ENCODE results near the gene GMFB. TPM values are rescaled to one million over a fixed set of nuclear protein-coding genes. Genes with fewer than 3 reads are reported as not detected.
"Not testable (repeated sequence)": the region's sequence is repeated elsewhere in the genome, so short reads cannot be mapped to it uniquely, and the experiment has no call there.

The GMFB gene
- total RNA-seq, 6 experiments from 2014 or later = 13.8 to 36.3 (median 22.5) TPM

DNA sequence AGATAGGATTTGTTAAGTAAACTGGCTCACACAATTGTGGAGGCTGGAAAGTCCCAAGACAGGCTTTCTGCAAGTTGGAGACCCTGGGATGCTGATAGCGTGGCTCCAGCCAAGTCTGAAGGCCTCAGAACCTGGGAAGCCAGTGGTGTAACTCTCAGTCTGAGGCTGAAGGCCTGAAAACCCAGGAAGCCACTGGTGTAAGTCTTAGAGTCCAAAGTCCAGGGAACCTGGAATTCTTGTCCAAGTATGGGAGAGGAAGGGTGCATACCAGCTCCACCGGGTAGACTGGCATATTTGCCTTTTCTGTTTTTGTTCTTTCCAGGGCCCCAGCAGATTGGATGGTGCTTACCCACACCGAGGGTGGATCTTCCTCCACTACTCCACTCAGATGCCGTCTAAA is 18.1 kb downstream of the GMFB start:
- H3K9me3 ChIP-seq = no peaks in the 10 kb centered on the region
- no peaks in the 10 kb centered on the region for H3K36me3 ChIP-seq
- 62% methylated on average over 3 of the region's 4 CpGs for WGBS (ENCODE audit: insufficient coverage, low coverage, low lambda C conversion rate, missing lambda C conversion rate)
- no peaks in the 10 kb centered on the region for H3K27me3 ChIP-seq
- H3K27ac ChIP-seq = no peak overlapping the region
- TF ChIP-seq CTCF (IDR thresholded peaks at IDR 0.05) (no peak), POLR2A (IDR thresholded peaks at IDR 0.05) (no peak)
- ATAC-seq (no peak), DNase-seq (no peak)
- intact Hi-C loops (cut with DNase I) = no loop called here
- peaks cover 0 to 34% (median 0%) of the 10 kb centered on the region in 4 donors for H3K4me1 ChIP-seq
- H3K4me3 ChIP-seq = no peak overlapping the region

DNA sequence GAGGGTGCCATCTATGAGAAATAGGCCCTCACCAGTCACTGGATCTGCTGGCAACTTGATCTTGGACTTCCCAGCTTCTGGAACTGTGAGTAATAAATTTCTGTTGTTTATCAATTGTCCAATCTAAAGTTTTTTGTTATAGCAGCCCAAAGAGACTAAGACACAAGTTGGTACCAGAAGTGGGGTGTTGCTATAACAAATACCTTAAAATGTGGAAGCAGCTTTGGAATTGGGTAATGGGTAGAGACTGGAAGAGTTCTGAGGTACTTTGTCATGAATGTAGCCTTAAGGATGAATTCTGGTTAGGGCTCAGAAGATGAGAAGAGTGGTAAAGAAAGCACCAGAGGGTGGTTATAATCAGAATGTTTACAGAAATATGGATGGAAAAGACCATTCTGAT is 21.5 kb downstream of the GMFB start:
- H3K4me3 ChIP-seq = no peak overlapping the region
- DNase-seq (no peak), ATAC-seq (no peak)
- H3K4me1 ChIP-seq = peaks cover 0 to 14% (median 0%) of the 10 kb centered on the region in 4 donors
- TF ChIP-seq POLR2A (IDR thresholded peaks at IDR 0.05) = no peak
- no peak for TF ChIP-seq CTCF (IDR thresholded peaks at IDR 0.05)
- no peaks in the 10 kb centered on the region for H3K36me3 ChIP-seq
- no peaks in the 10 kb centered on the region for H3K27me3 ChIP-seq
- intact Hi-C loops (cut with DNase I) = no loop called here
- H3K27ac ChIP-seq = no peak overlapping the region
- no peaks in the 10 kb centered on the region for H3K9me3 ChIP-seq

DNA sequence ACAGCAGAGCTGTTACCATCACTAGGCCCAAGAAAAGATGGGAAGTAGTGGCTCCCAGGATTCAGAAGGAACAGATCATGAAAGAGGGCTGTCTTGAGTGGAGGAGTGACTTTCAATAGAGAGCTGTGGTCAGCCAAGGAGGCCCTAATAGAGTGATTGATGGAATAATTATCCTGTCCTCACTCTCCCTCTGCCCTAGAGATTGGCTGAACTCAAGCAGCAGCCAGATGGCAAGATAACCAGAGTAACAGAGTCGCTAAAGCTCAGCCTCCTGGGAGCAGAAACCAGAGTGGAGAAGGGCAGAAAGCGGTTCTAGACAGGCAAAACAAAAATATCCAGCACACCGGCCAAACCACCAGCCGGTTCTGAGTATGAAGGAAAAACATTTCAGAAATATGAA is 23.1 kb downstream of the GMFB start:
- Histone ChIP-seq H3K36me3 (no peaks in the 10 kb centered on the region), H3K27me3 (no peaks in the 10 kb centered on the region), H3K9me3 (no peaks in the 10 kb centered on the region), H3K4me1 (peaks cover 0 to 2% (median 0%) of the 10 kb centered on the region in 4 donors), H3K4me3 (no peak overlapping the region), H3K27ac (no peak overlapping the region)
- ATAC-seq (no peak), DNase-seq (no peak)
- TF ChIP-seq CTCF (IDR thresholded peaks at IDR 0.05) (no peak), POLR2A (IDR thresholded peaks at IDR 0.05) (no peak)
- intact Hi-C loops (cut with DNase I) = no loop called here
- 80% methylated on average over 2 of the region's 4 CpGs for WGBS (ENCODE audit: insufficient coverage, low coverage, low lambda C conversion rate, missing lambda C conversion rate)

GRCh38 chr14:54462048-54462447 is 26.7 kb downstream of the GMFB start:
- no peak for TF ChIP-seq CTCF (IDR thresholded peaks at IDR 0.05)
- TF ChIP-seq POLR2A (IDR thresholded peaks at IDR 0.05) = no peak
- Histone ChIP-seq H3K9me3 (no peaks in the 10 kb centered on the region), H3K27ac (no peak overlapping the region), H3K4me1 (no peaks in the 10 kb centered on the region), H3K36me3 (no peaks in the 10 kb centered on the region), H3K4me3 (no peak overlapping the region), H3K27me3 (no peaks in the 10 kb centered on the region)
- intact Hi-C loops (cut with DNase I) = no loop called here
- DNase-seq (no peak), ATAC-seq (no peak)
- WGBS (ENCODE audit: insufficient coverage, low coverage, low lambda C conversion rate, missing lambda C conversion rate) = 59% methylated on average over 5 of the region's 5 CpGs

- Histone ChIP-seq H3K9me3 (no peaks in the 10 kb centered on the region), H3K27ac (no peak overlapping the region), H3K27me3 (no peaks in the 10 kb centered on the region), H3K4me3 (no peak overlapping the region), H3K36me3 (no peaks in the 10 kb centered on the region), H3K4me1 (no peaks in the 10 kb centered on the region)
- 83% methylated on average over 2 of the region's 3 CpGs for WGBS (ENCODE audit: insufficient coverage, low coverage, low lambda C conversion rate, missing lambda C conversion rate)
- intact Hi-C loops (cut with DNase I) = no loop called here
- DNase-seq = no peak
- no peak for TF ChIP-seq POLR2A (IDR thresholded peaks at IDR 0.05)
- TF ChIP-seq CTCF (IDR thresholded peaks at IDR 0.05) = no peak
- no peak for ATAC-seq
Measured at GRCh38 chr14:54459106-54459505, 29.7 kb downstream of the GMFB start.

DNA sequence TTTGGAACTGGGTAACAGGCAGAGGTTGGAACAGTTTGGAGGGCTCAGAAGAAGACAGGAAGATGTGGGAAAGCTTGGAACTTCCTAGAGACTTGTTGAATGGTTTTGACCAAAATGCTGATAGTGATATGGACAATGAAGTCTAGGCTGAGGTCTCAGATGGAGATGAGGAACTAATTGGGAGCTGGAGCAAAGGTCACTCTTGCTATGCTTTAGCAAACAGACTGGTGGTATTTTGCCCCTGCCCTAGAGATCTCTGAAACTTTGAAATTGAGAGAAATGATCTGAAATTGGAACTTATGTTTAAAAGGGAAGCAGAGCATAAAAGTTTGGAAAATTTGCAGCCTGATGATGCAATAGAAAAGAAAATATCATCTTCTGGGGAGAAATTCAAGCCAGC is 30.2 kb downstream of the GMFB start:
- H3K27me3 ChIP-seq; H3K27ac ChIP-seq; DNase-seq; ATAC-seq; intact Hi-C loops (cut with DNase I); H3K4me1 ChIP-seq; H3K9me3 ChIP-seq; H3K36me3 ChIP-seq; H3K4me3 ChIP-seq: not testable (repeated sequence)

Data from right lobe of liver (tissue), 6 donors.